OCI-LY3 (cell line): Measurements from ENCODE around the gene MS4A4A.

Source experiments
- CTCF ChIP-seq: fragments of 200-600, 300-600 bp; sonication (generic); IDR thresholded peaks from 2 replicates; pipeline ENCODE4 v1.5.1; 2014; ENCODE audit warnings: antibody characterized with exemption, low read length, low read depth
- EZH2phosphoT487 ChIP-seq: fragments of 200-600 bp; shearing (Covaris generic); IDR thresholded peaks from 2 replicates; pipeline ENCODE4 v1.6.1; 2018; ENCODE audit warnings: antibody characterized with exemption, mixed run types, low read depth

DNA sequence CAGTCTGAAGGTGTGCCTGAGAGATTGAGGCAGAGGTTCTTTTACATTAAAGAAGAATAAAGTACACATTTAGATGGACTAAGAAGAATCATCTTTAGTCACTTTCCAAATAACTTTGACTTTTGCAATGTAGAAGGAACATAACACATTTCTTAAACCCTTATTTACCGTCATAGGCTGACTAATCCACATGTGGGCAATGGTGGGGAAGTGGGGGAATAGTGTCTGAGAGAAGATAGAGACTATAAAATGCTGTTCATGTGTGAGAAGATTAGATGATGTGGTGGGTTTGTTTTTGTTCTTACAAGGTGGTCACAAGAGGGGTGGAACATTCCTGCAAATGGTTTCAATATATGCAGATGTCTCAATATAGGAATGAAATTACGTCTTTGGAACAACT lies 1.8 kb downstream of the MS4A4A start:
- TF ChIP-seq CTCF (no peak), EZH2phosphoT487 (no peak)
